Hematopoietic multipotent progenitor cell treated with erythropoietin and hydrocortisone succinate and interleukin-3 and kit ligand, for 6 days (in vitro differentiated cells): ENCODE data around the gene NFKBIL1.
"Not testable (repeated sequence)": the region's sequence is repeated elsewhere in the genome, so short reads cannot be mapped to it uniquely, and the experiment has no call there.

ENCODE experiments used
- DNase-seq: peaks from one replicate; pipeline ENCODE4 v3.0.0-alpha.2; 2015

Gene NFKBIL1, protein sequence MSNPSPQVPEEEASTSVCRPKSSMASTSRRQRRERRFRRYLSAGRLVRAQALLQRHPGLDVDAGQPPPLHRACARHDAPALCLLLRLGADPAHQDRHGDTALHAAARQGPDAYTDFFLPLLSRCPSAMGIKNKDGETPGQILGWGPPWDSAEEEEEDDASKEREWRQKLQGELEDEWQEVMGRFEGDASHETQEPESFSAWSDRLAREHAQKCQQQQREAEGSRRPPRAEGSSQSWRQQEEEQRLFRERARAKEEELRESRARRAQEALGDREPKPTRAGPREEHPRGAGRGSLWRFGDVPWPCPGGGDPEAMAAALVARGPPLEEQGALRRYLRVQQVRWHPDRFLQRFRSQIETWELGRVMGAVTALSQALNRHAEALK

DNA sequence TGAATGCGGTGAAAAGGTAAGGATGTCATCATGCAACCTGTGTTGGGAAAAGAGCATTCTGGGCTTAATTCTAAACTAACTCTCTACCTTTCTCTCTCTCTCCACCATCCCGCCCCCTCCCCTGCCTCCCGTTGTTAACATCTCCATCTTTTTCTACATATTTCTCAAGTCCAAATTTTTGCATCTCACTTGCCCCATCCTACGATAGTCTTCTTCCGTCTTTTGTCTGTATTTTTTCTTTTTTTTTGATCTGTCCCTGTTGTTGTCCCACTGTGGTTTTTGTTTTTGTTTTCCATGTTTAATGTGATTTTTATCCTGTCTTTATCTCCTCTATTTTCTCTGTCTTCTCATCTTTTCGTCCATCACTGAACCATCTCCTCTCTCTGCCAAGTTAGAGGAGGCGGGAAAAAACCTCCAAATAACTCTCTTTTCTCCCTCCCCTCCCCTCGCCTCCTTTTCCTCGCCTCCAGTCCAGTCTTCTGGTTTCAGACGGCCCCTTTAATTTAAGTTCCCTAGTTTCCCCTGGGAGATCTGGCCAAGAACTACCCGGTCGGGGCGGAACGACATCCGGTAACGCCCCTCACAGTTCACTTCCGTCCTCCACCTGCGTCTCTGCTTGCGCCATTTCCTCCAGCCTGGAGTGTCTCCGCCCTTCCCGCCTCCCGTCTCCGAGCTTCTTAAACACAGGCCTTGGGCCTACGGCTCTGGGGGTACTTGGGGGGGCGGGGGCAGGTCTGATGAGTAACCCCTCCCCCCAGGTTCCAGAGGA lies at the start of gene NFKBIL1:
Gene NFKBIL1 (plus strand): TSS at position 651 of the 769 bp plus-strand sequence. CDS start 87 bp downstream, at position 738.
- DNase-seq, result peak; percentile 98

DNA sequence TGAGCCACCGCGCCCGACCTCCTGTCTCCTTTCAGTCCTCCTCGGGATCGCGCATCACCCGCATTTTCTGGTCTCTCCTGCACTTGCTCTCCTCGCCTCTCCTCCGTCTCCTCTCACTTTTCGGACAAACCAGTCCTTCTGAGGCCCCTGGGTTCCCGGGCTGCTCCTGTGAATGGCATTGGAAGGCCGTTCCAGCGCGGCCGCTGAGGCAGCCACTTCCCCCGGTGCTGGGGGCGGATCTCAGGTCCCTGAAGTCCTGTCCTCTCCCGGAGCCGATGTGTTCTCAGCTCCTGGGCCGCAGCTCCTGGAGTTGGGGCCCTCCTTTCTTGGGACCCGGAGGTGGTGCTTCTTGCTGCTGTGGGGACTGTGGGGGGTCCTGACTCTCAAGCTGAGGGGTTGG lies 48.7 kb upstream of the NFKBIL1 start:
- DNase-seq, result peak; percentile 17

DNA sequence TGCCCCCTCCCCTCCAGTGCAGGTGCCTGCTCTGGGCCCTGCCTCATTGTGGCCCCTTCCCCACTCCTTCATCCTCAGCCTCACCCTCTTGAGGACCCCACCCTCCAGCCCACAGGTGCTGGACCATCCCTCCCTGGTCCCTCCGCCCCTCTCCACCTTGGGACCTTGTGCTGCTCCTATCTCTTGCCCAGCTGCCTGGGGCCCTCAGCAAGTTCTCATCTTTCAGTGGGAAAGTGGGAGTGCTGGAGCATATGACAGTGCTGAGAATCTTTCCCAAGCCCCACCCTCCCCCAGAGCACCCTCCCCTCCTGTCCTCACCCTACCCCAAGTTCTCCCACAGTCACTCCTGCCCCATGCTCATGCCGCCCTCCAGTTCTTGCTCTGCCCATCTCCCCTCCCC lies 47.8 kb upstream of the NFKBIL1 start:
- DNase-seq, result not testable (repeated sequence)

DNA sequence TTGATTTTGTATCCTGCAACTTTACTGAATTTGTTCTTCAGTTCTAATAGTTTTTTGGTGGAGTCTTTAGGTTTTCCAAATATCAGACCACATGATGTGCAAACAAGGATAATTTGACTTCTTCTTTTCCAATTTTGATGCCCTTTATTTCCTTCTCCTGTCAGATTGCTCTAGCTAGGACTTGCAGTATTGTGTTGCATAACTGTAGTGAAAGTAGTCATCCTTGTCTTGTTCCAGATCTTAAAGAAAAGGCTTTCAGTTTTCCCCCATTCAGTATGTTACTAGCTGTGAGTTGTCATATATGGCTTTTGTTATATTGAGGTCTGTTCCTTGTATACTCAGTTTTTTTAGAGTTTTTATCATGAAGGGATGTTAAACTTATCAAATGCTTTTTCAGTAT lies 44.8 kb upstream of the NFKBIL1 start:
- no peak for DNase-seq

- DNase-seq, result not testable (repeated sequence)
Measured at GRCh38 chr6:31509036-31509435, 38.4 kb upstream of the NFKBIL1 start.

DNA sequence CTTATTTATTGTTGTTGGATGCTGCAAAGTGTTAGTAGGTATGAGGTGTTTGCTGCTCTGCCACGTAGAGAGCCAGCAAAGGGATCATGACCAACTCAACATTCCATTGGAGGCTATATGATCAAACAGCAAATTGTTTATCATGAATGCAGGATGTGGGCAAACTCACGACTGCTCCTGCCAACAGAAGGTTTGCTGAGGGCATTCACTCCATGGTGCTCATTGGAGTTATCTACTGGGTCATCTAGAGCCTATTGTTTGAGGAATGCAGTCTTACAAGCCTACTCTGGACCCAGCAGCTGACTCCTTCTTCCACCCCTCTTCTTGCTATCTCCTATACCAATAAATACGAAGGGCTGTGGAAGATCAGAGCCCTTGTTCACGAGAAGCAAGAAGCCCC lies 37.4 kb upstream of the NFKBIL1 start:
- DNase-seq, result no peak

DNA sequence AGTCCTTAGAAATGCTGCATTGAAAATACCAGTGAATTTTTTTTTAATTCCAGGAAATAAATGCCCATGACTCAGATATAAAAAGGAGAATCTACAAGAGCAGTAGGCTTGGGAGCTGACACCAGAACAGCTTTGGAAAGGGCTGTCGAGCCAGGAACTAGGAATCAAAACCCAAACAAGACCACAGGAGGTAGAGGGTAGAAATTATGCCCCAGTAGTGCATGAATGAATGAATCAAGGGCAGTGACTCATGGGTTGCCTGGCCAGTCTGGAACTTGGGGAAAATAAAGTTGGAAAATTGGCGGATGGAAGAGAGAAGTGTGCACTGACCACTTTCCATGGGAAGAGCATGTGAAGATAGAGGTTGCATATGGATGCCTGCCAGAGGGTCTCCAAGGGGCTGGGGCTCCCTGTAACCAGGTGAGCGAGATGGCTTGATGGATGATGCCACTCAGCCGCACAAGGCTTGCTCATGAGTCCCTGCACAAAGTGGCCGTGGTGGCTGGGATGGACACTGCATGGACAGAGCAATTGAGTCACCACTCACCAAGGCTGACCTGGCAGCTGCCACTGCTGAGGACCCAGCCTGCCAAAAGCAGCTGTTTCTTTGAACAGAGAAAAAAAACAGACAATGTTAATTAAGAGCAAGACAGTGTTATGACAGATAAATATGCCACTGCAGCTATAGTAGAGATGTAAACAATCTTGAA lies 33.8 kb upstream of the NFKBIL1 start:
- DNase-seq, result no peak

GRCh38 chr6:31521835-31522234 lies 25.6 kb upstream of the NFKBIL1 start:
- DNase-seq, result no peak

- peak; percentile 84 for DNase-seq
Measured at GRCh38 chr6:31525553-31525931, 21.9 kb upstream of the NFKBIL1 start.

GRCh38 chr6:31525932-31526591 lies 21.3 kb upstream of the NFKBIL1 start:
- no peak for DNase-seq

- peak; percentile 24 for DNase-seq
Measured at GRCh38 chr6:31528307-31528777, 19.1 kb upstream of the NFKBIL1 start.

DNA sequence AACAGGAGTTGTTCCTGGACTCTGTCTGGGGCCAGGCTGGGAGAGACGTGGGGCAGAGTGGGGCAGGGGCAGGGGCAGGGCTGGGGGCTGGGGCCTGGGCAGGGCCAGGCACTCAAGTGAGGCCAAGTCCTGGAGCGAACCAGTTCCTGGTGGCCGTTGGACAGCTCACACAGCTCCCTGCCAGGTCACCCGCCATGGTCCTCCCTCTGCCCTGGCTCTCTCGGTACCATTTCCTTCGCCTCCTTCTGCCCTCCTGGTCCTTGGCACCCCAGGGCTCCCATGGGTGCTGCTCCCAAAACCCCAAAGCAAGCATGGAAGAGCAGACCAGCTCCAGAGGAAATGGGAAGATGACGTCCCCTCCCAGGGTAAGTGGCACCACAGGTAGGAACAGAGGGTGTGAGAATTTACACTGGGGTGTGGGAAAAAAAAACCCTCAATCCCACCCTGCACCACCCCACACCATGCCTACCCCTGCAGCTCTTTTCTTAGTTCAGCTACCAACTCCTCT lies 18.5 kb upstream of the NFKBIL1 start, which contains the start of gene MCCD1:
Gene MCCD1 (plus strand): TSS at position 142 of the 508 bp plus-strand sequence. CDS start 53 bp downstream, at position 195.
- DNase-seq, result no peak

DNA sequence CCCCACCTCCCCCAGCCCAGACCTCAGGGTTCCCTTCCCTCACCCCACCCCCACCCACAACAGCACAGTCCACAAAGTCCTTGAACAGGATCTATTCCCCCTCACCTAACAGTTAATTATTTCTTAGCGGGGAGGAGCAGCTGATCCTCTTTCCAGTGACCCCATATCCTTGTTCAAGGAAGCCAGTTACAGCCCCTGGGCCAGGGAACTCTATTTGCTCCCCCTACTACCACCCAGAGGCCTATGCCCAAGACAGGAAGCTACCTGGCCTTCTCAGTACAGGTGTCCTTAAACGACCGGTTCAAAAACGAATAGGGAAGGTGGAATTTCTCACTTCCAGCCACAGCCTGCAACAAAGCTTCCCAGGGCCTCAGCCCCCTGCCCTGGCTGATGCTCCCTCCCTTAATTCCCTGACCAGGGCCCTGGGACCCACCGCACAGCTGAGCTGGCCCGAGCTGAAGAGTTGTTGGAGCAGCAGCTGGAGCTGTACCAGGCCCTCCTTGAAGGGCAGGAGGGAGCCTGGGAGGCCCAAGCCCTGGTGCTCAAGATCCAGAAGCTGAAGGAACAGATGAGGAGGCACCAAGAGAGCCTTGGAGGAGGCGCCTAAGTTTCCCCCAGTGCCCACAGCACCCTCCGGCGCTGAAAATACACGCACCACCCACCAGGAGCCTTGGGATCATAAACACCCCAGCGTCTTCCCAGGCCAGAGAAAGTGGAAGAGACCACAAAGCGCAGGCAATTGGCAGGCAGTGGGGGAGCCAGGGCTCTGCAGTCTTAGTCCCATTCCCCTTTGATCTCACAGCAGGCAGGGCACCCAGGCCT lies 17.9 kb upstream of the NFKBIL1 start:
- no peak for DNase-seq

DNA sequence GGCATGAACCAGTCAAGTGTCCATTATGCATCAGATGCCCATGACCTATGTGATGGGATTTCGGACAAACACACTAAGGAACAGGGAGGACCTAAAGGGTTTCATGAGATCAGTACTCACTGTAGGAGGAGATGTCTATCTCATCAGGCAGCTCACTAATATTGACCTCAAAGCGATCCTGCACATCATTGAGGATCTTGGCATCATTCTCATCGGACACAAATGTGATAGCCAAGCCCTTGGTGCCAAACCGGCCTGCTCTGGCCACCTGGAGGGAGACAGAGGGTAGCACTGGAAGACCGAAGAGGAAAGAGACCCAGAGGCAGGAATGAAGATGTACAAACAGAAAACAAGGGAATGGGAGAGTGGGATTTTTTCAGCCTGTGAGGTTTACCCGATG lies 16.7 kb upstream of the NFKBIL1 start:
- DNase-seq, result no peak

DNA sequence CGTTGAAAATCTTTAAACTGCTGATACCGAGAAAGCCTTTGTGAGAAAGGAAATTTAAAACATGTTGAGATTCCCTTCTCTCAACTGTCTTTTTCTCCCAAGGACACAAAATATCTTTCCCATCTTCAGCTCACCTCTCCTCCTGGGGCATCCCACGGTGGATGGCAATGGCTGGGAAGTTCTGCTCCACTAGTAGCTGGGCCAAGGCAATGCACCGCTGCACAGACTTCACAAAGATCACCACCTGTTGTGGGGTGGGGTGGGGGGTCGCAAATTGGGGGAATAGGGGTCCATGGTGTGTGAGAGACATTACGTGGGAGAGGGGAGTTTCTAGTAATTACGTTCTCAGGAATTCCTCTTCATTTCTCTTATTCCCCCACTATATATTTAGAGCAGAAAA lies 16.2 kb upstream of the NFKBIL1 start:
- no peak for DNase-seq

DNA sequence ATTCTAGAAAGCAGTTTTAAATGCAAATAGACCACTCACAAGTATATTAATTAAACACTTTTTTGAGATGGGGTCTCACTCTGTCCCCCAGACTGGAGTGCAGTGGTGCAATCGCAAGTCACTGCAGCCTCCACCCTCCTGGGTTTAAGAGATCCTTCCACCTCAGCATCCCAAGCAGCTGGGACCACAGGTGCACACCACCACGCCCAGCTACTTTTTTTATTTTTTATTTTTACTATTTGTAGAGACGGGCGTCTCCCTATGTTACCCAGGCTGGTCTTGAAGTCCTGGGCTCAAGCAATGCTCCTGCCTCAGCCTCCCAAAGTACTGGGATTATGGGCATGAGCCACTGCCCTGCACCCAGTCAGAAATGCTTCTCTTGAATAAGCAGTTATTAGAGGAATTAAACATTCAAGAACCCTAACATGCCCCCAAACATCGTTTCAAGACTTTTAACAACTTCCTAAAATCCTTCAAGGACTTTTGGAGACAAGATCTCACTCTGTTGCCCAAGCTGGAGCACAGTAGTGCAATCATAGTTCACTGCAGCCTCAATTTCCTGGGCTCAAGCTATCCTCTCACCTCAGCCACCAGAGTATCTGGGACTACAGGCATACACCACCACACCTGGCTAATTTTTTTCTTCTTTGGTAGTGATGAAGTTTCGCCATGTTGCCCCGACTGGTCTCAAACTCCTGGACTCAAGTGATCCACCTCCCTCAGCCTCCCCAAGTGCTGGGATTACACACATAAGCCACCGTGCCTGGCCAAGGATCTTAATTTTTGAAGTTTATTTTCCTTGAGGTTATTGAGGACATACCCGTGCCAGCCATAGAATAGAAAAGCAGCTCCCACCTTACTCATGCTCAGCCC lies 15.4 kb upstream of the NFKBIL1 start:
- no peak for DNase-seq

GRCh38 chr6:31532644-31533454 lies 14.6 kb upstream of the NFKBIL1 start:
- no peak for DNase-seq

- no peak for DNase-seq
Measured at GRCh38 chr6:31533455-31533841, 14.0 kb upstream of the NFKBIL1 start.

DNA sequence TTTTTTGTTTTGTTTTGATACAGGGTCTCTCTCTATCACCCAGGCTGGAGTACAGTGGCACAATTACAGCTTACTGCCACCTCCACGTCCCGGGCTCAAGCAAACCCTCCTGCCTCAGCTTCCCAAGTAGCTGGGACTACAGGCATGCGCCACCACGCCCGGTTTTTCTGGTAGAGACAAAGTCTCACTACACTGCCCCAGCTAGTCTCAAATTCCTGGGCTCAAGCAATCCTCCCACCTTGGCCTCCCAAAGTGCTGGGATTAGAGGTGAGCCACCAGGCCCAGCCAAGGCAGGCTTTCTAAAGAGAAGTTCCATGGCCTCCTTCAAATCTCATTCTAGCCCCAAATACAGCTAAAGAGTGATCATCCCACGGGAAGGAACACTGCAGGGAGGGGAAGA lies 13.4 kb upstream of the NFKBIL1 start:
- no peak for DNase-seq
